A549 (cell line): Measurements from ENCODE around the gene PTPRD.

Experiments
- CTCF ChIP-seq: fragments of >200 bp; sonication (Bioruptor Twin); formaldehyde crosslinking; IDR thresholded peaks from 3 replicates; pipeline ENCODE4 v1.5.1; 2016
- PHF8 ChIP-seq: fragments of 200-600 bp; sonication (generic); IDR thresholded peaks from 2 replicates; pipeline ENCODE4 v1.6.1; 2016; ENCODE audit warnings: low read depth, mild to moderate bottlenecking, antibody characterized with exemption, moderate library complexity, borderline replicate concordance
- POLR2A ChIP-seq: IDR thresholded peaks from 2 replicates; pipeline ENCODE4 v1.6.1; 2012; ENCODE audit warnings: mild to moderate bottlenecking, low read length

- no peak for TF ChIP-seq CTCF
- no peak for TF ChIP-seq PHF8
- no peak for TF ChIP-seq POLR2A
These were observed 838.3 kb downstream of the PTPRD start for GRCh38 chr9:9774471-9774870.
